ENCODE measurements around the gene SGMS1. TPM values are rescaled to one million over a fixed set of nuclear protein-coding genes. Genes with fewer than 3 reads are reported as not detected.

Gene SGMS1
- polyA plus RNA-seq, 1 donor from 2014 or later: 8.0 TPM

DNA sequence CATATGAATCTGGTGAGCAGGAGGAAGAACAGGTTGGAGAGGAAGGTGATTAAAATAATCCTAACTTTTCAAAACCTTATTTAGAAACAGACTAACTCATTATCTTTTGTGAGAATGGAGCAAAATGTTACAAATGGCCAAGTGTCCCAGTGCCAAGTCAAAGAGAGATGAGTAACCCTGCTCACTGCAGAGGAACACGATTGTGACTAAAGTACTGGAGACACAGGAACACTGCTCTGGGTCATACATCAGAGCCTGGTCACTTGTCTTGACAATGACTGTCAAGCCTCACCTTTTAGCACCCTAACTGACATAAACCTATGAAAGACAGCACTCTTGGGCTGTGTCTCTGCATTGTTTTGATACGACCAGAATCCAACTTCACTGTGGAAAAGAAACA lies 108.8 kb downstream of the SGMS1 start:
- Histone ChIP-seq H3F3A (ENCODE audit: insufficient read depth, low read length, poor library complexity, severe bottlenecking) (no peaks in the 10 kb centered on the region), H4K20me1 (ENCODE audit: insufficient read depth) (no peaks in the 10 kb centered on the region), H3K4me3 (ENCODE audit: low read length) (no peak overlapping the region), H3K9ac (ENCODE audit: low read length) (no peak overlapping the region), H3K9me2 (ENCODE audit: insufficient read depth, low read length) (no peaks in the 10 kb centered on the region), H3K4me2 (ENCODE audit: low read length) (no peak overlapping the region), H2AFZ (ENCODE audit: low read depth, low read length) (no peak overlapping the region), H3K27ac (ENCODE audit: low read length) (no peak overlapping the region), H3K9me3 (ENCODE audit: low read length) (no peaks in the 10 kb centered on the region), H3K79me2 (replicated peaks; ENCODE audit: insufficient read depth, low read length) (no peaks in the 10 kb centered on the region), H3K36me3 (ENCODE audit: insufficient read depth, low read length) (no peaks in the 10 kb centered on the region), H3K27me3 (ENCODE audit: insufficient read depth, low read depth, low read length) (no peaks in the 10 kb centered on the region)
- no peak for TF ChIP-seq EP300 (conservative IDR thresholded peaks at IDR 0.05; ENCODE audit: poor library complexity, severe bottlenecking)
- no peak for TF ChIP-seq EZH2 (IDR thresholded peaks at IDR 0.05; ENCODE audit: borderline replicate concordance, insufficient read depth, low read length, poor library complexity, severe bottlenecking)
- no peak for TF ChIP-seq MXI1 (conservative IDR thresholded peaks at IDR 0.05; ENCODE audit: poor library complexity, severe bottlenecking)
- no peak for TF ChIP-seq POLR2AphosphoS5 (IDR thresholded peaks at IDR 0.05)
- no peak for TF ChIP-seq CTCF (IDR thresholded peaks at IDR 0.05; ENCODE audit: poor library complexity, severe bottlenecking)
- no peak for TF ChIP-seq RAD21 (conservative IDR thresholded peaks at IDR 0.05)
- TF ChIP-seq SMC3 (conservative IDR thresholded peaks at IDR 0.05; ENCODE audit: poor library complexity): no peak
- no peak for TF ChIP-seq TAF1 (IDR thresholded peaks at IDR 0.05; ENCODE audit: low read depth)
- TF ChIP-seq REST (IDR thresholded peaks at IDR 0.05; ENCODE audit: borderline replicate concordance): no peak

GRCh38 chr10:50513956-50514355 lies 109.8 kb downstream of the SGMS1 start:
- Histone ChIP-seq H3K9me3 (ENCODE audit: low read length) (no peaks in the 10 kb centered on the region), H3K9me2 (ENCODE audit: insufficient read depth, low read length) (no peaks in the 10 kb centered on the region), H3K9ac (ENCODE audit: low read length) (no peak overlapping the region), H3K4me2 (ENCODE audit: low read length) (no peak overlapping the region), H3K36me3 (ENCODE audit: insufficient read depth, low read length) (no peaks in the 10 kb centered on the region), H3F3A (ENCODE audit: insufficient read depth, low read length, poor library complexity, severe bottlenecking) (no peaks in the 10 kb centered on the region), H4K20me1 (ENCODE audit: insufficient read depth) (no peaks in the 10 kb centered on the region), H3K27ac (ENCODE audit: low read length) (no peak overlapping the region), H3K4me3 (ENCODE audit: low read length) (no peak overlapping the region), H2AFZ (ENCODE audit: low read depth, low read length) (no peak overlapping the region), H3K27me3 (ENCODE audit: insufficient read depth, low read depth, low read length) (no peaks in the 10 kb centered on the region), H3K79me2 (replicated peaks; ENCODE audit: insufficient read depth, low read length) (no peaks in the 10 kb centered on the region)
- no peak for TF ChIP-seq EP300 (conservative IDR thresholded peaks at IDR 0.05; ENCODE audit: poor library complexity, severe bottlenecking)
- TF ChIP-seq REST (IDR thresholded peaks at IDR 0.05; ENCODE audit: borderline replicate concordance): no peak
- TF ChIP-seq SMC3 (conservative IDR thresholded peaks at IDR 0.05; ENCODE audit: poor library complexity): no peak
- no peak for TF ChIP-seq CTCF (IDR thresholded peaks at IDR 0.05; ENCODE audit: poor library complexity, severe bottlenecking)
- no peak for TF ChIP-seq EZH2 (IDR thresholded peaks at IDR 0.05; ENCODE audit: borderline replicate concordance, insufficient read depth, low read length, poor library complexity, severe bottlenecking)

All from neural cell (in vitro differentiated cells).